WI38 (cell line): ENCODE measurements around the gene PHYKPL.

Experiments
- H3K4me3 ChIP-seq: 2 replicates; pipeline ENCODE4 v1.5.1; 2011; ENCODE audit warnings: low read depth, mild to moderate bottlenecking, control low read depth, low read length
- CTCF ChIP-seq: IDR thresholded peaks from 2 replicates; pipeline ENCODE4 v1.5.1; 2012; ENCODE audit warnings: low read depth, mild to moderate bottlenecking, control low read depth, low read length

Gene PHYKPL

GRCh38 chr5:178232124-178232919 is at the start of gene PHYKPL:
Gene PHYKPL, minus strand, starts transcription at chr5:178232802. Its CDS starts 252 bp downstream, at chr5:178232550.
- H3K4me3 ChIP-seq, result peak within 1 kb of the TSS; percentile 85
- no peak for TF ChIP-seq CTCF

DNA sequence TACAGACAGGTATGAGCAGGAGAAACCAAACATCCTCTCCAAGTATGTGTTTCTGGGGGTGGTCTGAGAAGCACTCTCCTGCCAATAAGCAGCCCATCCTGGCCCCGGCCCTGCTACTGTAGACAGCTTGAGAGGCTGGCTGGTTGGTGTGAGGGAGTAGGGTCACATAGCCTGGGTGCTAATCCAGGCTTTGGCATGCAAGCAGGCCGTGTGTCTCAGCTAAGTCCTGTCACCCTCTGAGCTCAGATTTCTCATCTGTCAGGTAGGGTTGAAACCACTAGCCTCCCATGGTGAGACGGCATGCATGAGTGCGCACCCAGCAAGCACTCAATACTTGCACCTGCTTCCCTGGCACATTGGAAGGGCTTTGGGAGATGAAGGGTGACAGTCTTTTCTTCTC is 49.8 kb upstream of the PHYKPL start:
- no peak overlapping the region for H3K4me3 ChIP-seq
- TF ChIP-seq CTCF, result no peak

DNA sequence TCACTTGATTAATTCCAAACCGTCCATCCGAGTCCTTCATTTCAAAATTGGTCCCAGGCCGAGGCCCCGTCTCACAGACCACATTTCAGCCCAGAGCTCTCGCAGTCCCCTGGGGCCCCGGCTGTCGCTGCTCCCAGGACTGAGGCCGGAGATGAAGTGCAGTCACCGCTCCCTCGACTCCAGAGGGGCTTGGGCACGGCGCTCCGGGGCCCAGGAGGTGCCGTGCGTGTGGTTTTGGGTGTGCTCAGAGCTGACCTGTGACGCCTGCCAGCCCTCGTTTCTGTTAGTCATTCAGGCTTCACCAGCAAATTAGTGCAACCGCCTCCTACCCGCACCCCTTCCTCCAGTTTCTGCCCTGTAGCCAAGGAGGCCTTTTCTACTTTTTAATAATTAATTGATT is 48.7 kb upstream of the PHYKPL start:
- no peak overlapping the region for H3K4me3 ChIP-seq
- TF ChIP-seq CTCF, result no peak

DNA sequence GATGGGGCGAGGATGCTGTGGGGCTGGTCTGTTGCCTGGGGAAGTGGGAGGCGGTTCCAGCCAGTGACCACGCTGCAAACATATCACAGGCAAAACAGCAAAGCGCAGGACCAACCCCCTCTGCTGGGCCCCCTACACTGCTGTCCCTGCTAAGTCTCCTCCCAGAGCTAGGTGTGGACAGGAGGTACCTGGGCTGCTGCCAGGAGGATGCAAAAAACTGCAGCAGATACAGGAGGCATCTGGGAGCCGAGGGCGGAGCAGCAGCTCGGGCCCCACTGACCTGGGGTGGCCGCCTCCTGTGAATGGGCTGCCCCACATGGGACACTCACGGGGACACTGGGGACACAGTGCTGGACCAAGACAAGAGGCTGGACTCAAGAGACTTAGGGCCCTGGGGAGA is 48.0 kb upstream of the PHYKPL start:
- no peak overlapping the region for H3K4me3 ChIP-seq
- TF ChIP-seq CTCF, result no peak

GRCh38 chr5:178279723-178280438 is 47.3 kb upstream of the PHYKPL start:
- H3K4me3 ChIP-seq, result no peak overlapping the region
- peak; percentile 81 for TF ChIP-seq CTCF

DNA sequence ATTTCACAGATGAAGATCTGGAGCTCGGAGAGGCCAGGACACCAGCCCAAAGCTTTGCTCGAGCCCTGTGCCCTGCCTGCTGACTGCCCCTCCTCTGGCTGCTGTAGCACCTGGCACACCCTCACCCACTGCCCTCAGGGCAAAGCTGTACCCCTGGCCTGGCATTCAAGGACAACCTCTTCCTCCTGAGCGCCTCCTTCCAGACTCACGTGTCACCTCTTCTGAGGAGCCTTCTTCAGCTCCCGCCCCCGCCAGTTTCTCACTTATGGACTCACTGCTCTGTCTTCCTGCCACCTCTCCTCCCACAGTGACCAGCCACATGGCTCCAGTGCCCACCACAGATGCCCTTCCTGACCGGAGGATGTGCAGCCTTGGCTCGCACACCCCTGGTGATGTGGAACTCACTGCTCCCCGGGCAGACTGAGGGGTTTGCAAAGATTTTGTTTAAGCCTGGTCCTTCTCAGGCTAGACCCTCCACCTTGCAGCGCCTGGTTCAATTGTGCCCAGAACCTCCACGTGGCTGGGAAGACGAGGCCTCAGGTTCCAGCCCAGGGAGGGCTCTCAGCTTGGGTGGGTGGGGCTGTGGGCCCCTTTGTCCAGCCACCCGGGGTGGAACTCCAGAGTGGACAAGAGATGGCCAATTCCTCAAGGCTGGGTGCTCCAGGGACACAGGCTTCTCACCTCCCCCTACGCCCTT is 46.6 kb upstream of the PHYKPL start:
- H3K4me3 ChIP-seq, result no peak overlapping the region
- no peak for TF ChIP-seq CTCF
